Left lung (tissue), 10 donors: ENCODE measurements around the gene ERCC6. TPM values are rescaled to one million over a fixed set of nuclear protein-coding genes. Genes with fewer than 3 reads are reported as not detected.

Source experiments
- ATAC-seq: fragments of 200-7000 bp; cut with Tn5 transposase; one replicate; pipeline ENCODE4 v1.9.1; 2020; ENCODE audit warnings: moderate library complexity
- DNase-seq, 4 donors: peaks; one replicate each; pipeline ENCODE4 v3.0.0-alpha.2; 2013 to 2020
- H3K27ac ChIP-seq, 2 donors: fragments of 200-600 bp; sonication (generic) in 1 of 2; one replicate each; pipeline versions ENCODE4 v1.5.0 to v1.8.0; 2020 to 2021
- H3K27me3 ChIP-seq, 2 donors: fragments of 200-600 bp; sonication (generic) in 1 of 2; one replicate each; pipeline versions ENCODE4 v1.5.0 to v1.8.0; 2020 to 2021
- H3K36me3 ChIP-seq, 2 donors: fragments of 200-600 bp; sonication (generic) in 1 of 2; one replicate each; pipeline versions ENCODE4 v1.5.0 to v1.8.0; 2020 to 2021
- H3K4me1 ChIP-seq, 2 donors: fragments of 200-600 bp; one replicate each; pipeline ENCODE4 v1.8.0; 2021
- H3K4me3 ChIP-seq, 2 donors: fragments of 200-600 bp; sonication (generic) in 1 of 2; one replicate each; pipeline versions ENCODE4 v1.5.0 to v1.8.0; 2020 to 2021; ENCODE audit warnings: mild to moderate bottlenecking in 1 of 2
- H3K9me3 ChIP-seq, 2 donors: fragments of 200-600 bp; sonication (generic) in 1 of 2; one replicate each; pipeline versions ENCODE4 v1.5.0 to v1.8.0; 2020 to 2021
- intact Hi-C, 2 donors: fragments of 100-400 bp; cut with DNase I; formaldehyde crosslinking; loops; one replicate each; pipeline versions ENCODE4 v1.11.2 to v1.14.2; 2022
- polyA plus RNA-seq, 6 donors: library from polyadenylated mRNA; unstranded; fragments of 120-200 nt; gene quantifications; one replicate each; pipeline ENCODE4 v1.2.1, GENCODE V29; 2013; ENCODE audit not compliant: insufficient read length in 6 of 6
- total RNA-seq, 2 donors: library from RNA; stranded (reverse); fragmentation: NEBNext Ultra II Directional; extraction: Animal tissue kit (Norgen Biotek cat#: 25700); gene quantifications; one replicate each; pipeline ENCODE4 v1.2.1, GENCODE V29; 2021
- TF ChIP-seq, protein P1 (sequence below), 2 donors: fragments of 200-600 bp; sonication (generic) in 1 of 2; IDR thresholded peaks; one replicate each; pipeline versions ENCODE4 v1.5.0 to v1.8.0; 2021; ENCODE audit warnings: antibody characterized with exemption in 2 of 2
- donor health status: DM: no; HTN: yes; CAD: no.
- donor health status: DM: no; HTN: no; CAD: no.

The ERCC6 gene
- total and polyA plus RNA-seq, 8 donors = 16.5 to 26.6 (median 19.1) TPM

- Histone ChIP-seq H3K9me3 (no peaks in the 10 kb centered on the region), H3K36me3 (peaks cover 0 to 96% of the 10 kb centered on the region in 2 donors), H3K4me1 (no peaks in the 10 kb centered on the region), H3K4me3 (no peak overlapping the region), H3K27ac (no peak overlapping the region), H3K27me3 (no peaks in the 10 kb centered on the region)
- intact Hi-C loops = no loop called here
- DNase-seq (no peak), ATAC-seq (no peak)
- TF ChIP-seq, protein P1, sequence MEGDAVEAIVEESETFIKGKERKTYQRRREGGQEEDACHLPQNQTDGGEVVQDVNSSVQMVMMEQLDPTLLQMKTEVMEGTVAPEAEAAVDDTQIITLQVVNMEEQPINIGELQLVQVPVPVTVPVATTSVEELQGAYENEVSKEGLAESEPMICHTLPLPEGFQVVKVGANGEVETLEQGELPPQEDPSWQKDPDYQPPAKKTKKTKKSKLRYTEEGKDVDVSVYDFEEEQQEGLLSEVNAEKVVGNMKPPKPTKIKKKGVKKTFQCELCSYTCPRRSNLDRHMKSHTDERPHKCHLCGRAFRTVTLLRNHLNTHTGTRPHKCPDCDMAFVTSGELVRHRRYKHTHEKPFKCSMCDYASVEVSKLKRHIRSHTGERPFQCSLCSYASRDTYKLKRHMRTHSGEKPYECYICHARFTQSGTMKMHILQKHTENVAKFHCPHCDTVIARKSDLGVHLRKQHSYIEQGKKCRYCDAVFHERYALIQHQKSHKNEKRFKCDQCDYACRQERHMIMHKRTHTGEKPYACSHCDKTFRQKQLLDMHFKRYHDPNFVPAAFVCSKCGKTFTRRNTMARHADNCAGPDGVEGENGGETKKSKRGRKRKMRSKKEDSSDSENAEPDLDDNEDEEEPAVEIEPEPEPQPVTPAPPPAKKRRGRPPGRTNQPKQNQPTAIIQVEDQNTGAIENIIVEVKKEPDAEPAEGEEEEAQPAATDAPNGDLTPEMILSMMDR (IDR thresholded peaks at IDR 0.05) = no peak
Measured at GRCh38 chr10:49471532-49471931, 67.4 kb downstream of the ERCC6 start.

DNA sequence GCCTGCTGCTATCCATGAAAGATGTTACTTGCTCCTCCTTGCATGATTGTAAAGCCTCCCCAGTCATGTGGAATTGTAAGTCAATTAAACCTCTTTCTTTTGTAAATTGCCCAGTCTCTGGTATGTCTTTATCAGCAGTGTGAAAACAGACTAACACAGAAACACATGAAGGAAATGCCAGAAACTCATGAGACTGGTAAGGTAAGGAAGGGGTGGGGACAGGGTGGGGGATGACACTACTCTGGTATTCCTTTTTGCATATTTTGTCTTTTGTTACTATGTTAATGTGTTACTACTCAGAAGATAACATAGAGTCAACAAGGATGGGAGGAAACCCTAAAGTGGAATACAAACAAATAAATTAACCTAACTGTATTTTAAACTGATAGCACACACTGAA lies 73.2 kb downstream of the ERCC6 start:
- no peak for DNase-seq
- H3K27ac ChIP-seq = no peak overlapping the region
- ATAC-seq = no peak
- peaks cover 0 to 8% of the 10 kb centered on the region in 2 donors for H3K9me3 ChIP-seq
- H3K4me3 ChIP-seq = no peak overlapping the region
- TF ChIP-seq, protein P1 (IDR thresholded peaks at IDR 0.05) = no peak
- H3K36me3 ChIP-seq = peaks cover 0 to 59% of the 10 kb centered on the region in 2 donors
- no peaks in the 10 kb centered on the region for H3K4me1 ChIP-seq
- no peaks in the 10 kb centered on the region for H3K27me3 ChIP-seq
- intact Hi-C loops = no loop called here

Other genes starting within 250 kb of the ERCC6 start
- gene C10orf71, start 240.0 kb downstream of the ERCC6 start, total RNA-seq = not detected
- gene C10orf71, start 240.0 kb downstream of the ERCC6 start, polyA plus RNA-seq = not detected
- gene DRGX, start 143.0 kb downstream of the ERCC6 start, total RNA-seq = under 1 TPM in 1 of 2 donors, not detected in 1; 0.45 TPM
- not detected for gene DRGX, start 143.0 kb downstream of the ERCC6 start, polyA plus RNA-seq
- gene SLC18A3, start 71.2 kb upstream of the ERCC6 start, total RNA-seq = not detected
- gene SLC18A3, start 71.2 kb upstream of the ERCC6 start, polyA plus RNA-seq = not detected
- not detected for gene CHAT, start 74.9 kb upstream of the ERCC6 start, total RNA-seq
- gene CHAT, start 74.9 kb upstream of the ERCC6 start, polyA plus RNA-seq = not detected
- gene C10orf53, start 140.5 kb upstream of the ERCC6 start, total RNA-seq = not detected
- gene C10orf53, start 140.5 kb upstream of the ERCC6 start, polyA plus RNA-seq = not detected
- under 1 TPM; 0.39 to 0.58 TPM for gene OGDHL, start 223.2 kb upstream of the ERCC6 start, total RNA-seq
- gene OGDHL, start 223.2 kb upstream of the ERCC6 start, polyA plus RNA-seq = 1 to 10 TPM in 1 of 6 donors, under 1 TPM in 5; 0.81 to 1.1 (median 0.89) TPM